Measurements from ENCODE around the gene CHSY1. TPM values are rescaled to one million over a fixed set of nuclear protein-coding genes. Genes with fewer than 3 reads are reported as not detected.
A peak's percentile ranks its signal among the peaks of the same experiment; 100 is the strongest.

Gene CHSY1
- total RNA-seq, 1 donor from 2014 or later = 46.7 TPM

DNA sequence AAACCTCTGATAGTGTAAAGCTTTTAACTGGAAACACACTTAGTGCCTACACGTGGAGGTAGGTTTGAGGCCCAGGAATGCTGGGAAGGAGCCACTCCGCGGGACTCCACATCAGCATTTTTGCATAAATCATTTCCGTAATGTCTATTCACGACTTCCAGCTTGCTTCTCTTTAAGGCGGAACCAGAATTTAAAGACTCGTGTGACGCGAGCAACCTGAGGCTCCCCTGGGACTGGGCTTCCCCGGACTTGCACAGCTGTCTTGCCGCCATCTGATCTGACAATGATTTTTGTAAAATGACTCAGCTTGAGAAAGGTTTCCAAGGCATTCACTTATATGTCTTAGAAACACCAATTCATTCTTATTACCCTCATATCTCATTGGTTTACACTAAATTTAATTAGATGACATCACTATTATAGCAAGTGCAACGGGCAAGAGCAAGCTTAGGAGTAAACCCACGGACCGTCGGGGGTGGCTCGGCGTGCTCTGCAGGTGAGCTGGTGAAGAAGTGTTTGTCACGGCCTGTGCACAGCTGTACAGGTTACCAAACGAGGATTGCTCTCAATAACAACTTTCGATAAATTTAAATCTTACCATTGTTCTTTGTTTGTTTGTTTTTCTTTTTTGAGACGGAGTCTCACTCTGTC, 95.2 kb downstream of the CHSY1 start:
- Mint-ChIP-seq H3K27ac (ENCODE audit: unreplicated experiment) (no peak overlapping the region), H3K4me1 (peaks cover 18% of the 10 kb centered on the region), H3K27me3 (ENCODE audit: low read depth) (no peaks in the 10 kb centered on the region), H3K9me3 (no peaks in the 10 kb centered on the region), H3K36me3 (ENCODE audit: low read depth) (no peaks in the 10 kb centered on the region), H3K4me3 (no peak overlapping the region)
- TF ChIP-seq CTCF (conservative IDR thresholded peaks at IDR 0.05) = no peak
- no peak for DNase-seq (ENCODE audit: low read depth, low spot score)

GRCh38 chr15:101156061-101156460, 95.8 kb downstream of the CHSY1 start:
- Mint-ChIP-seq H3K36me3 (ENCODE audit: low read depth) (no peaks in the 10 kb centered on the region), H3K4me3 (no peak overlapping the region), H3K27ac (ENCODE audit: unreplicated experiment) (no peak overlapping the region), H3K27me3 (ENCODE audit: low read depth) (no peaks in the 10 kb centered on the region), H3K9me3 (no peaks in the 10 kb centered on the region), H3K4me1 (peaks cover 18% of the 10 kb centered on the region)
- no peak for DNase-seq (ENCODE audit: low read depth, low spot score)
- TF ChIP-seq CTCF (conservative IDR thresholded peaks at IDR 0.05) = no peak

DNA sequence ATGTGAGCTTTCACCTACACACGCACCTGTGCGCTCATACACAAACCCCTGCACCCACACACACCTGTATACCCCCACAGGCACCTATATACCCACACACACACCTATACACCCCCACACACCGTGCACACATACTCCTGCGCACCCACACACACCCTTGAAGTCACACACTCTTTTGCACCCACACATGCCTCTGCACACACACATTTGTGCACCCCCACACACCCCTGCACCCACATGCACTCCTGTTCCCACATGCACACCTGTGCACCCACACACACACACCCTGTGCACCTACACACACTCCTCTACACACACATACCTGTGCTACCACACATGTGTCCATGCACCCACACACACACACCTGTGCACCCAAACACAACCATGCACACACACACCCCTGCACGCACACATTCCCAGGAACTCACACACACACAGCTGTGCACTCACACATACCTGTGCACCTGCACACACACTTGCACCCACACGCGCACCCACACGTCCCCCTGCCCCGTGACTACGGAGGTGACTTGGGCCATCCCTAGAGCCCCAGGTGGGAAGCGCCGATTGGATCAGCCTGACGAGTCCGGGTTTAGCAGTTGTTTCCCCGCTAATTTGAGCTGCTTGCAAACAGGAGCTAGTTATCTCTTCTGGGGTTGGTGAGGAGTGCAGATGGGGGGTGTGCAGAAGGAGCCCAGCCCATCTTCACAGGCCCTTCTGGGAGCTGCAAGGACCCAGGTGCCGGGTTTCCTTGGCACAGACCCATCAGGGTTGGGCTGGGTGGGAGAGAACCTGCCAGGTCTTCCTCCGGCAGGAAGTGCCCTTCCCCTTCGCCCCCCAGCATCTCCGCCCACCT, 97.8 kb downstream of the CHSY1 start:
- DNase-seq (ENCODE audit: low read depth, low spot score) = no peak
- H3K27ac Mint-ChIP-seq (ENCODE audit: unreplicated experiment) = peak overlapping the region; percentile 38
- TF ChIP-seq CTCF (conservative IDR thresholded peaks at IDR 0.05) = no peak
- peaks cover 8% of the 10 kb centered on the region for H3K4me1 Mint-ChIP-seq
- no peaks in the 10 kb centered on the region for H3K9me3 Mint-ChIP-seq
- H3K4me3 Mint-ChIP-seq = no peak overlapping the region
- no peaks in the 10 kb centered on the region for H3K27me3 Mint-ChIP-seq (ENCODE audit: low read depth)
- no peaks in the 10 kb centered on the region for H3K36me3 Mint-ChIP-seq (ENCODE audit: low read depth)

DNA sequence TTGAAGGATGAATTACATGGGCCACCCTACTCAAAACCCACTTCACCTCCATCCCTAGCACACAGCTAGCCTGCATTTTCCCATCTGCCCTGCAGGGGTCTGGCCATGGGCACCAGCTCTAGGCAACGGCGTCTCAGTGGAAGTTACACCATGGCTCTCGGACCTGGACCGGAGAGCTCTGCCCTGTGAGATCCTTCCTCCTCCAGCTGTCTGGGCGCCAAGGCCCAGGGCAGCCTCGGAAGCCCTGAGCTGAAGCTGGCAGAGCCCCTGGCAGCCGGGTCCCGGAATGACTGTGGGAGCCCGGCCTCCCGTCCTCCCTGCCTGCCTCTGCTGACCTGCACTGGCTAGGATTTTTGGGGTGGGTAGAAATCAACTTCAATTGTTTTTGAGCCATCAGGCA, 98.9 kb downstream of the CHSY1 start:
- peaks cover 7% of the 10 kb centered on the region for H3K4me1 Mint-ChIP-seq
- TF ChIP-seq CTCF (conservative IDR thresholded peaks at IDR 0.05) = peak; percentile 54
- no peak overlapping the region for H3K4me3 Mint-ChIP-seq
- no peaks in the 10 kb centered on the region for H3K9me3 Mint-ChIP-seq
- H3K27ac Mint-ChIP-seq (ENCODE audit: unreplicated experiment) = no peak overlapping the region
- H3K36me3 Mint-ChIP-seq (ENCODE audit: low read depth) = no peaks in the 10 kb centered on the region
- no peaks in the 10 kb centered on the region for H3K27me3 Mint-ChIP-seq (ENCODE audit: low read depth)
- peak; percentile 14 for DNase-seq (ENCODE audit: low read depth, low spot score)

- no peaks in the 10 kb centered on the region for H3K9me3 Mint-ChIP-seq
- no peaks in the 10 kb centered on the region for H3K27me3 Mint-ChIP-seq (ENCODE audit: low read depth)
- H3K27ac Mint-ChIP-seq (ENCODE audit: unreplicated experiment) = no peak overlapping the region
- DNase-seq (ENCODE audit: low read depth, low spot score) = no peak
- H3K4me3 Mint-ChIP-seq = no peak overlapping the region
- TF ChIP-seq CTCF (conservative IDR thresholded peaks at IDR 0.05) = no peak
- peaks cover 4% of the 10 kb centered on the region for H3K4me1 Mint-ChIP-seq
- H3K36me3 Mint-ChIP-seq (ENCODE audit: low read depth) = no peaks in the 10 kb centered on the region
Measured at GRCh38 chr15:101151288-101151687, 100.6 kb downstream of the CHSY1 start.
